Neutrophil (primary cell): ENCODE measurements around the gene KCNQ4.

Source experiments
- H3K27ac ChIP-seq: fragments of 200-600 bp; sonication (generic); 2 replicates; pipeline ENCODE4 v1.5.1; 2016; ENCODE audit warnings: mild to moderate bottlenecking, moderate library complexity
- H3K27me3 ChIP-seq: fragments of 200-600 bp; sonication (generic); 2 replicates; pipeline ENCODE4 v1.6.0; 2016; ENCODE audit warnings: mild to moderate bottlenecking
- H3K36me3 ChIP-seq: fragments of 200-600 bp; sonication (generic); 2 replicates; pipeline ENCODE4 v1.5.1; 2017
- H3K4me1 ChIP-seq, 2 experiments: fragments of 200-600 bp in 1 of 2; sonication (generic) in 1 of 2; 1 replicate in 1 of 2; 2 replicates in 1 of 2; pipeline versions ENCODE4 v1.5.1 to v1.6.1; 2013 to 2016; ENCODE audit warnings: low read depth in 1 of 2, low read length in 1 of 2, mild to moderate bottlenecking in 1 of 2, moderate library complexity in 1 of 2; ENCODE audit not compliant: control insufficient read depth in 1 of 2, insufficient read depth in 1 of 2
- H3K4me3 ChIP-seq, 2 experiments: fragments of 200-600 bp in 1 of 2; sonication (generic) in 1 of 2; 1 replicate in 1 of 2; 2 replicates in 1 of 2; pipeline ENCODE4 v1.5.1; 2013 to 2016; ENCODE audit warnings: low read depth in 1 of 2, low read length in 1 of 2, mild to moderate bottlenecking in 1 of 2, moderate library complexity in 1 of 2
- H3K9me3 ChIP-seq: fragments of 200-600 bp; sonication (generic); 2 replicates; pipeline ENCODE4 v1.5.1; 2016
- TF ChIP-seq, protein P1 (sequence below): fragments of 200-600 bp; sonication (generic); IDR thresholded peaks from 2 replicates; pipeline ENCODE4 v1.5.1; 2016; ENCODE audit warnings: antibody characterized with exemption

Gene KCNQ4

GRCh38 chr1:40806240-40806639, 22.7 kb downstream of the KCNQ4 start:
- no peak overlapping the region for H3K4me3 ChIP-seq
- H3K4me1 ChIP-seq, result peaks cover 8 to 17% of the 10 kb centered on the region in 2 experiments
- no peaks in the 10 kb centered on the region for H3K36me3 ChIP-seq
- H3K27me3 ChIP-seq, result peaks cover 39% of the 10 kb centered on the region
- H3K9me3 ChIP-seq, result no peaks in the 10 kb centered on the region
- TF ChIP-seq, protein P1, sequence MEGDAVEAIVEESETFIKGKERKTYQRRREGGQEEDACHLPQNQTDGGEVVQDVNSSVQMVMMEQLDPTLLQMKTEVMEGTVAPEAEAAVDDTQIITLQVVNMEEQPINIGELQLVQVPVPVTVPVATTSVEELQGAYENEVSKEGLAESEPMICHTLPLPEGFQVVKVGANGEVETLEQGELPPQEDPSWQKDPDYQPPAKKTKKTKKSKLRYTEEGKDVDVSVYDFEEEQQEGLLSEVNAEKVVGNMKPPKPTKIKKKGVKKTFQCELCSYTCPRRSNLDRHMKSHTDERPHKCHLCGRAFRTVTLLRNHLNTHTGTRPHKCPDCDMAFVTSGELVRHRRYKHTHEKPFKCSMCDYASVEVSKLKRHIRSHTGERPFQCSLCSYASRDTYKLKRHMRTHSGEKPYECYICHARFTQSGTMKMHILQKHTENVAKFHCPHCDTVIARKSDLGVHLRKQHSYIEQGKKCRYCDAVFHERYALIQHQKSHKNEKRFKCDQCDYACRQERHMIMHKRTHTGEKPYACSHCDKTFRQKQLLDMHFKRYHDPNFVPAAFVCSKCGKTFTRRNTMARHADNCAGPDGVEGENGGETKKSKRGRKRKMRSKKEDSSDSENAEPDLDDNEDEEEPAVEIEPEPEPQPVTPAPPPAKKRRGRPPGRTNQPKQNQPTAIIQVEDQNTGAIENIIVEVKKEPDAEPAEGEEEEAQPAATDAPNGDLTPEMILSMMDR, result no peak
- H3K27ac ChIP-seq, result no peak overlapping the region

DNA sequence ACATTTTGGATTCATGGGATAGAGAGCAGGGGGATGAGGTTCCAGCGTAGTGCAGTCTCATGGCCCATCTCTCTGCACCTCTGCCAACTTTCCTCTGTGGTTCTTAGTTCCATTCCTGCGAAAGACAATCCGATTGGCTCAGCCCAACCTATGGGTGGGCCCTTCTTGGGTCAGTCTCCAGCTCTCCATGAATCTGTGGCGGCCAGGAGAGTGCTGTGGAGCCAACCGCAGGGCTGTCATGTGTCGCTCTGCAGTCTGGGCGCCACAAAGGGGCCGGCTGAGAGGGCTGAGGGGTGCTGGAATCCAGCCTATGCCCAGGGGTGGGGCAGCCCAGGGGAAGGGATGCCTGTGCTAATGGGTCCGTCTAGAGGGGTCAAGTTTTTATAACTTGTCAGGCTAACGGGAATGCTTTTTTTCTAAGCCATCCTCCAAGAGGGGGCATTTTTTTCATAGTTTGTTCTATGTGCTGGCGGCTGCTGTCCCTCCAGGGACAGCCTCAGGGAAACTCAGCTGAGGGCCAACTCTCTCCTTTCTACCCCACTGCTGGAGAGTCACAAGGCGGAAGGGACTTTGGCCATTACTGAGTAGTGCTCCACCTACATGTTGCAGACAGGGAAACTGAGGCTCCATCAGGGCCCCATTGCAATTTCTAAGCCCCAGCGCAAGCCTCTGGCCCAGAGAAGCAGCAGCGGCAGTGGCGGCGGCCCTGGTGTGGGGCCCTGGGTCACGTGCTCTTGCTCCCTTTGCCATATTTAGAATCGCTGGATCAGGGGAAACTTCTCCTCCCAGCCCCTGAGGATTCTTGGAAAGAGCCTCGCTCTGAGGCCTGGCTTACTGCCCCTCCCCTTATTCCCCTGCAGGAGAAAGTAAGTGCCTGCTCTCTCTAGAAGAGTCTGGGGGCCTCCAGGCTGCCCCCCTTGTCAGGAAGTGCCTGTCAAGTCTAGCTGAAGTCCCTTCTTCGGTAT, 23.4 kb downstream of the KCNQ4 start:
- Histone ChIP-seq H3K9me3 (no peaks in the 10 kb centered on the region), H3K27me3 (peaks cover 38% of the 10 kb centered on the region), H3K4me1 (peaks cover 1 to 10% of the 10 kb centered on the region in 2 experiments), H3K36me3 (no peaks in the 10 kb centered on the region), H3K27ac (no peak overlapping the region), H3K4me3 (no peak overlapping the region)
- TF ChIP-seq, protein P1, result no peak

GRCh38 chr1:40808002-40808401, 24.4 kb downstream of the KCNQ4 start:
- TF ChIP-seq, protein P1, result no peak
- H3K9me3 ChIP-seq, result no peaks in the 10 kb centered on the region
- peaks cover 36% of the 10 kb centered on the region for H3K27me3 ChIP-seq
- H3K4me3 ChIP-seq, result no peak overlapping the region
- peaks cover 0 to 5% of the 10 kb centered on the region in 2 experiments for H3K4me1 ChIP-seq
- no peak overlapping the region for H3K27ac ChIP-seq
- no peaks in the 10 kb centered on the region for H3K36me3 ChIP-seq

DNA sequence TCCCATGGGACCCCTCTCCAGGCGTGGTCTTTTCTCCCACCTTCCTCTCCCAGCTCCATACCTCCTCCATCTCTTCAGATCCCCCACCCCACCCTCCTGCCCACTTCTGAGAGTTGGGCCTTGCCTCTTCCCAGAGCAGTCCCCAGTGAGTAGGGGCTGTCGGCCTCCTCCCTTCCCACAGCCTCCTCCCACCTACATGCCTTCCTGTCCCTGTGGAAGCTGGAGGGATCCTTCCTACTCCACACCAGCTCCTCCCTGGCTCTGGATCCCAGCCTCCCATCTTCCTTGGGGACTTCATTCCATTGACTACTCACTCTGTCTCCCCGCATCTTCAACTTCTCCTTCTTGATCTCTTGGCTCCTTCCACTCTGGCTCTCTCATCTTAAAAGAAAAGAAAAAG, 24.9 kb downstream of the KCNQ4 start:
- Histone ChIP-seq H3K4me3 (no peak overlapping the region), H3K9me3 (no peaks in the 10 kb centered on the region), H3K27me3 (peaks cover 36% of the 10 kb centered on the region), H3K4me1 (peaks cover 0 to 5% of the 10 kb centered on the region in 2 experiments), H3K27ac (no peak overlapping the region), H3K36me3 (no peaks in the 10 kb centered on the region)
- TF ChIP-seq, protein P1, result no peak

- Histone ChIP-seq H3K4me1 (peaks cover 0 to 5% of the 10 kb centered on the region in 2 experiments), H3K27me3 (peaks cover 32% of the 10 kb centered on the region), H3K36me3 (no peaks in the 10 kb centered on the region), H3K4me3 (no peak overlapping the region), H3K9me3 (no peaks in the 10 kb centered on the region), H3K27ac (no peak overlapping the region)
- TF ChIP-seq, protein P1, result no peak
Measured at GRCh38 chr1:40808909-40809308, 25.3 kb downstream of the KCNQ4 start.
